H1 (cell line): ENCODE measurements around the gene DYSF. TPM values are rescaled to one million over a fixed set of nuclear protein-coding genes. Genes with fewer than 3 reads are reported as not detected.

Experiments
- ATF3 ChIP-seq: IDR thresholded peaks from 2 replicates; pipeline ENCODE4 v1.6.1; 2011; ENCODE audit warnings: low read depth, mild to moderate bottlenecking, low read length; ENCODE audit not compliant: insufficient read depth
- CHD7 ChIP-seq: fragments of 300-600 bp; sonication (generic); IDR thresholded peaks from 2 replicates; pipeline ENCODE4 v1.7.1; 2012; ENCODE audit warnings: low read length, moderate library complexity, mild to moderate bottlenecking, inconsistent platforms; ENCODE audit not compliant: insufficient replicate concordance
- CTBP2 ChIP-seq: IDR thresholded peaks from 2 replicates; pipeline ENCODE4 v1.7.0; 2011; ENCODE audit warnings: borderline replicate concordance, mild to moderate bottlenecking, moderate library complexity, mixed read lengths, low read length; ENCODE audit not compliant: insufficient read depth, insufficient read length
- SP1 ChIP-seq: IDR thresholded peaks from 2 replicates; pipeline ENCODE4 v1.6.1; 2011; ENCODE audit warnings: low read depth, low read length
- SP4 ChIP-seq: IDR thresholded peaks from 2 replicates; pipeline ENCODE4 v1.6.1; 2012; ENCODE audit warnings: low read length, inconsistent platforms
- YY1 ChIP-seq: IDR thresholded peaks from 2 replicates; pipeline ENCODE4 v1.6.1; 2011; ENCODE audit warnings: low read depth, mild to moderate bottlenecking, low read length
- polyA plus RNA-seq, 7 experiments: library from polyadenylated mRNA; depleted of rRNA in 3 of 7; stranded (reverse) in 5 of 7; unstranded in 2 of 7; fragments of >200 nt in 5 of 7; fragments of 200-250 nt in 2 of 7; gene quantifications; 1 replicate in 5 of 7; 2 replicates in 1 of 7; 4 replicates in 1 of 7; pipeline versions ENCODE4 v1.2.1 to v1.2.3, GENCODE V29; 2011 to 2013; ENCODE audit warnings: missing spikeins in 2 of 7, mixed read lengths in 2 of 7
- total RNA-seq: library from RNA; stranded (reverse); fragmentation: NEBNext Ultra II Directional; extraction: Animal tissue kit (Norgen Biotek cat#: 25700); gene quantifications from 2 replicates; pipeline ENCODE4 v1.2.1, GENCODE V29; 2021

The DYSF gene
- total and polyA plus RNA-seq, 2 of the 8 experiments (the other 6 are each of a cell fraction or from before 2014, with no cell fraction given), result 5.8 to 7.1 TPM

GRCh38 chr2:71551631-71551915 lies 98.2 kb downstream of the DYSF start (continued):
- no peak for TF ChIP-seq CHD7
- no peak for TF ChIP-seq ATF3
- no peak for TF ChIP-seq SP4
- TF ChIP-seq CTBP2, result no peak
- TF ChIP-seq SP1, result no peak
- no peak for TF ChIP-seq YY1
